Naive thymus-derived CD8-positive, alpha-beta T cell (primary cell): ENCODE data around the gene RER1. TPM values are rescaled to one million over a fixed set of nuclear protein-coding genes. Genes with fewer than 3 reads are reported as not detected.

ENCODE experiments used
- ATAC-seq, 2 donors: fragments of 150-1000 bp; cut with Tn5 transposase in 1 of 2; sonication (Bioruptor Pico), chemical (Tn5 transposase) in 1 of 2; 1 replicate in 1 of 2; 2 replicates in 1 of 2; pipeline ENCODE4 v1.10.0; 2021; ENCODE audit warnings: mild to moderate bottlenecking in 2 of 2, moderate library complexity in 2 of 2
- POLR2A ChIA-PET: fragments of 350-600 bp; sonication (Branson Sonifier 250); formaldehyde crosslinking; loops from one replicate; lab custom pipeline; 2021; ENCODE audit warnings: antibody characterized with exemption; lab: Charles Lee
- DNase-seq, 10 donors: peaks; one replicate each; pipeline versions ENCODE4 v3.0.0 to v3.0.0-alpha.2; 2020 to 2022
- H3K27ac Mint-ChIP-seq, 10 donors: one replicate each; pipeline ENCODE4 v1.8.0; 2020 to 2022; ENCODE audit warnings: mild to moderate bottlenecking in 10 of 10, mixed read lengths in 10 of 10, moderate library complexity in 4 of 10, inconsistent platforms in 1 of 10
- H3K27me3 Mint-ChIP-seq, 5 donors: one replicate each; pipeline ENCODE4 v1.8.0; 2021 to 2022; ENCODE audit warnings: mixed read lengths in 5 of 5
- H3K36me3 Mint-ChIP-seq, 3 donors: one replicate each; pipeline ENCODE4 v1.8.0; 2020 to 2022; ENCODE audit warnings: mixed read lengths in 3 of 3, mild to moderate bottlenecking in 2 of 3, inconsistent platforms in 1 of 3
- H3K4me1 Mint-ChIP-seq, 4 donors: one replicate each; pipeline ENCODE4 v1.8.0; 2021 to 2022; ENCODE audit warnings: mixed read lengths in 4 of 4
- H3K4me3 Mint-ChIP-seq, 10 donors: one replicate each; pipeline ENCODE4 v1.8.0; 2020 to 2022; ENCODE audit warnings: mild to moderate bottlenecking in 10 of 10, mixed read lengths in 10 of 10, moderate library complexity in 6 of 10, inconsistent platforms in 1 of 10
- H3K9me3 Mint-ChIP-seq, 9 donors: one replicate each; pipeline ENCODE4 v1.8.0; 2020 to 2022; ENCODE audit warnings: mixed read lengths in 9 of 9, mild to moderate bottlenecking in 3 of 9, inconsistent platforms in 1 of 9, moderate library complexity in 1 of 9
- polyA plus RNA-seq, 3 donors: library from polyadenylated mRNA; unstranded; fragments of 300-500 nt; fragmentation: Illumina TruSeq; gene quantifications; one replicate each; pipeline ENCODE4 v1.2.3, GENCODE V29; 2021
- total RNA-seq, 8 experiments: library from RNA in 2 of 8; stranded (reverse) in 2 of 8; gene quantifications; one replicate each; pipeline ENCODE4 v1.2.3 and lab custom pipeline; 2021 to 2026

Gene RER1
- total and polyA plus RNA-seq, 5 experiments from 2014 or later = 118 to 146 (median 131) TPM

DNA sequence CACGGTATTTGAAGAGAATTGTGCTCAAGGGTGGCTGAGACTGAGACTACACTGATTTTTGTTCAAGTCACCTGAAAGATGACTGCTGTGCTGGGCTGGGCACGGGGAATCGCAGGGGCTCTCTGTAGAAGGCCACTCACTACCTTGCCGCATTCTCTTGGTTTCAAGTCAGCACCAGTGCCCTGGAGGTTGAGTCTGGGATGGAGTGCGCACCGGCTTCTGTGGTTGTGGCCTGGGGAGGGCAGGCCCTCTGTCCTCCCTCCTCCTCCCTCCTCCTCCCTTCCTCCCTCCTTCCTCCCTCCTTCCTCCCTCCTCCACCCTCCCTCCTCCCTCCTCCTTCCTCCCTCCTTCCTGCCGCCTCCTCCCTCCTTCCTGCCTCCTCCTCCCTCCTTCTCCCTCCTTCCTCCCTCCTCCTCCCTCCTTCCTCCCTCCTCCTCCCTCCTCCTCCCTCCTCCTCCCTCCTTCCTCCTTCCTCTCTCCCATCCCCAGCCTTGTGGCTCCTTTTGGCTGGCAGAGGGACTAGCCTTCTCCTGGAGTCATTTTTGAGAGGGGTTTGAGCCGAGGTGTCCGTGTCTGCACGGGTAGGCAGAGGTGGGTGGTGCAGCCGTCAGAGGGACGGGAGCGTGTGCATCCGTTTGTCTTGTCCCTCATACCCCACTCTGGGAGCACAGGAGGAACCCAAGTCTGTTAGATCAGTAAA, 9.5 kb downstream of the RER1 start:
- ATAC-seq = no peak
- Mint-ChIP-seq H3K36me3 (peaks cover 0 to 82% (median 13%) of the 10 kb centered on the region in 3 donors), H3K9me3 (no peaks in the 10 kb centered on the region), H3K4me1 (peaks cover 8 to 31% (median 15%) of the 10 kb centered on the region in 4 donors), H3K4me3 (no peak overlapping the region), H3K27ac (peak overlapping the region in 4 of 10 donors; percentile 29 to 83 (median 44)), H3K27me3 (no peaks in the 10 kb centered on the region)
- POLR2A ChIA-PET = interaction anchor here (1.5 kb wide), 1 partner anchor 10 kb away, joined by 5 read pairs; the partner anchor contains the start of genes MORN1 and RER1
- DNase-seq = no peak

DNA sequence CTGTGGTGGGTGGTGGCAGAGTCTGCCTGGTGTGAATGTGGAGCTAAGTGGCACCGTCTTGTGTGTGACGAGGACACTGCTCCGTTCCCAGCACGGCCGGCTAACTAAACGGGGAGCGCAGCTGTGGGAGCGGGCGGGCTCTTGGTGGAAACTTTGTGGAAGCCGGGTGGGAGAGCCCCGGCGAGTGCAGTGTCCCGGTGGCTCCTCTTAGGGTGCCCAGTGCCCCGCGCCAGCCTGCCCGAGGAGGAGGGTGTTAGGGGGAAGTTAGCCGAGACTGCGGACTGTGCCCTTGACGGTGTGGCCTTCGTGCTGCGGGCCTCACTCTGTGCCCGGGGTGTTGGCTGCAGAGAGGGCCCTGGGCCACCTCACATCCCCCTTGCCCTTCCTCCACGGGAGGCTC, 10.8 kb downstream of the RER1 start:
- H3K9me3 Mint-ChIP-seq = no peaks in the 10 kb centered on the region
- POLR2A ChIA-PET = interaction anchor here (1.2 kb wide), 1 partner anchor 22 kb away, joined by 3 read pairs; no protein-coding TSS in a partner anchor
- DNase-seq (no peak), ATAC-seq (no peak)
- H3K4me3 Mint-ChIP-seq = no peak overlapping the region
- peaks cover 0 to 76% (median 10%) of the 10 kb centered on the region in 3 donors for H3K36me3 Mint-ChIP-seq
- H3K27me3 Mint-ChIP-seq = no peaks in the 10 kb centered on the region
- H3K4me1 Mint-ChIP-seq = peaks cover 8 to 26% (median 10%) of the 10 kb centered on the region in 4 donors
- H3K27ac Mint-ChIP-seq = peak overlapping the region in 6 of 10 donors; percentile 14 to 78 (median 58)

DNA sequence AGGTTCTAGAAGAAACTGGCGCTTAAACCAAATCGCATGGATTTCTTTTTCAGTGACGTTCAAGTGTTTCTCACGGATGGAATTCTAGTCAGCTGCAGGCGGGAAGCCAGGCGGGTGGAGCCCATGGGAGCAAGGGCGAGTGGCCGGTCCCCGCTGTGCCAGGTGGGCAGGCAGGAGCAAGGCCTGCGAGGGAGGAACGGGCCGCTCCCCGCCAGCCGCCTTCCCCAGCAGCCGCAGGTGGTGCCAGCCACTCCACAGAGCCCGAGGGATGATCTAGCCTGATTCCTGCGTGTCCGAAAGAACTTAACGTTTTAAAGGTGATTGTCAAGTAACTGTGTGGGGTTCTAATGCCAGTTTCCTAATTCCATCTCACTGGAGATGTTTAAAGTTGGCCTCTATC, 11.6 kb downstream of the RER1 start:
- POLR2A ChIA-PET = interaction anchor here (0.6 to 1.5 kb wide), 2 partner anchors 9 to 211 kb away, joined by 3 to 4 read pairs; no protein-coding TSS in a partner anchor
- no peak overlapping the region for H3K27ac Mint-ChIP-seq
- H3K4me1 Mint-ChIP-seq = peaks cover 8 to 30% (median 10%) of the 10 kb centered on the region in 4 donors

DNA sequence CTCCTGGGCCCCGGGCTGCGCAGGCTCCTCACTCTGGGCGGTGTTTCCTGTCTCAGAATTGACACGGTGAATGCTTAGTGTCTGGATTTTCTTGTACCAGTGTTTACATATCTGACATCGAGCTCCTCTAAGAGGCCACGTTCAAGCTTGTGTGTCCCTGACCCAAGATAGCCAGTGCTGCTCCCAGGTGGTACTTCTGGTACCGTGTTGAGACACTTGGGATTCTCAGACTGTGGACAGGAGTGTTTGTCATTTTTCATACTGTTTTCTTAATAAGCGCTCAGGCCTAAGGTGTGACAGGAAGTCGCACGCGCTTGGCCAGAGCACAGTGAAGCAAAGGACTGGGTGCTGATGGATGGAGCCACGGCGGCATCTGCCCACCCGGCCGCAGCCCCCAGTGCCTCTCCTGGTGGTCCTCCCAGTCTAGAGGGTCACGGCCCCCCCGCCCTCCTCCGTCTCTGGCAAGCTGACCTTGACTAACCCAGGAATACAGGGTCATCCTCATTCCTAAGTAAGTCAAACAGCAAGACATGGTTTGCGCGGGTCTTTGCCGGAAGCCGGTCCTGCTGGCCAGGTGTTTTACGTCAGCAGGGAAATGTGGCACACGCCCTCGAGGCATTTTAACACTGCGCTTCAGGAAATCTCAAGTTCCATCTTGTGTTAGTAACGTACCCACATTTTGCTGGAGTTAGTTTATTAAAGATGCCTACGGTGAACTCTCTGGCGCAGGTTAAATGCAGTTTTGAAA, 12.7 kb downstream of the RER1 start:
- no peaks in the 10 kb centered on the region for H3K27me3 Mint-ChIP-seq
- H3K9me3 Mint-ChIP-seq = no peaks in the 10 kb centered on the region
- H3K27ac Mint-ChIP-seq = peak overlapping the region in 3 of 10 donors; percentile 35 to 66 (median 40)
- H3K4me1 Mint-ChIP-seq = peaks cover 4 to 25% (median 8%) of the 10 kb centered on the region in 4 donors
- H3K4me3 Mint-ChIP-seq = no peak overlapping the region
- POLR2A ChIA-PET = interaction anchor here (1.5 kb wide), 1 partner anchor 10 kb away, joined by 4 read pairs; no protein-coding TSS in a partner anchor
- H3K36me3 Mint-ChIP-seq = peaks cover 0 to 66% (median 10%) of the 10 kb centered on the region in 3 donors
- ATAC-seq (no peak), DNase-seq (no peak)

More for the DNA sequence above, 11.6 kb downstream of the RER1 start:
- Mint-ChIP-seq H3K9me3 (no peaks in the 10 kb centered on the region), H3K27me3 (no peaks in the 10 kb centered on the region), H3K36me3 (peaks cover 0 to 77% (median 10%) of the 10 kb centered on the region in 3 donors), H3K4me3 (no peak overlapping the region)
- DNase-seq (no peak), ATAC-seq (no peak)

DNA sequence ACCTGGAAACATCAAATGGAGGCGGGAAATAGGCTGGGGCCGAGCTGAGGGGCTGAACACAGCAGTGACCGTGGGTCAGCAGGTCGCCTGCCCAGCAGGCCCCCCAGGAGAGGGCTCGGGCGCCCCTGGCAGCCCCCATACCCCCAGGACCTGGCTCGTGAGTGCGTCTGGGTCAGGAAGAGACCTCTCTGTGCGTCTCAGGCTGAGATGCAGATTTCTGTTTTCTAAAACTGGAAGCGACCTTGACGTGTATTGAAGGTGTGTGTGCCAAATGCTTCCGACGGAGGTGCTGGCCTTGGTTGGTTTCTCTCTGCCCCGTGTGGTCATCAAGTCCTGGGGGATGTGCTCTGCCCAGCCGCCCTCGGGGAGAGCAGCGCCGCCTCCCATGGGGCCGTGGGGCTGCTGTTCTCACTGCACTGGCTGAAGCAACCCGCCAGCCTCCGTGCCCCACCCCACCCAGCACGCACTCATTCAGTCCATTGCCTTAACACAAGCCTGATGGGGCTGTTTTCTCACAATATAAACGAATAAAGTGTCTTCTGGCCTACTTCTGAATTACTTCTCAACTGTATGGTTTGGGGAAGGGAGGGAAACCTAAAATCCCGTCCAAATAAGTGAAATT, 13.4 kb downstream of the RER1 start:
- H3K27me3 Mint-ChIP-seq = no peaks in the 10 kb centered on the region
- H3K4me1 Mint-ChIP-seq = peaks cover 2 to 23% (median 8%) of the 10 kb centered on the region in 4 donors
- H3K4me3 Mint-ChIP-seq = no peak overlapping the region
- POLR2A ChIA-PET = no interaction called here
- H3K36me3 Mint-ChIP-seq = peaks cover 0 to 60% (median 10%) of the 10 kb centered on the region in 3 donors
- H3K9me3 Mint-ChIP-seq = no peaks in the 10 kb centered on the region
- H3K27ac Mint-ChIP-seq = no peak overlapping the region
- DNase-seq (no peak), ATAC-seq (no peak)

DNA sequence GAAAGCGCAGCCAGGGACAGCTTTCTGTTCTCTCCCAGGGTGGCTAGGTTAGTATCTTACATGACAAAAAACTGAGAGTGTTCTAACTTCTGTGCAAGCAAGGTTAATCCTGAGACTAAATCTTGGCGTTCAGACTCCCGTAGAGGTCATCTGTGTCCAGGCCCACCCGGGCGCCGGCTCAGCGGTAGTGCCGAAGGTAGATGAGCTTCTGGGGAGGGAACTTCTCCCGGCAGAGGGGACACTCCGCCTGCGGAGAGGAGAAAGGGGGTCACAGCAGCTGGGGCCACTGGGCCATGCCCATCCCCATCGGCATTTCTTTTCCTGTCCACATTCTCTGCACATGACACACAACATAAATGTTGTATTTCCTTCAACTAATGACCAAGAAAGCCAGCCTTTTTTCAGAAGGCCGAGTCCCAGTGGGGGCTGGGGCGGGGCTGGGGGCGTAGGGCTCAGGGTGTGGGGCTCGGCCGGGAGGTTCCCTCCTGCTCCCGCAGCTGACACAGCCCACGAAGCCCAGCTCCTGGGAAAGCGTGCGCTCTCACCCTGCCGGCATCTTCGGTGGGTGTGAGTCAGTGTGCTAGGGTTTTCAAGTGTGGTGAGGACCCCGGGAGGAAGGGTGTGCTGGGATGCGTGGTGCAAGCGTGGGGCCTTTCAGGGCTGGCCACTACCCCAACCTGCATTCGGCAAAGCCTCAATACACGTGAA, 14.1 kb downstream of the RER1 start:
- no peak for ATAC-seq
- peaks cover 0 to 53% (median 7%) of the 10 kb centered on the region in 3 donors for H3K36me3 Mint-ChIP-seq

DNA sequence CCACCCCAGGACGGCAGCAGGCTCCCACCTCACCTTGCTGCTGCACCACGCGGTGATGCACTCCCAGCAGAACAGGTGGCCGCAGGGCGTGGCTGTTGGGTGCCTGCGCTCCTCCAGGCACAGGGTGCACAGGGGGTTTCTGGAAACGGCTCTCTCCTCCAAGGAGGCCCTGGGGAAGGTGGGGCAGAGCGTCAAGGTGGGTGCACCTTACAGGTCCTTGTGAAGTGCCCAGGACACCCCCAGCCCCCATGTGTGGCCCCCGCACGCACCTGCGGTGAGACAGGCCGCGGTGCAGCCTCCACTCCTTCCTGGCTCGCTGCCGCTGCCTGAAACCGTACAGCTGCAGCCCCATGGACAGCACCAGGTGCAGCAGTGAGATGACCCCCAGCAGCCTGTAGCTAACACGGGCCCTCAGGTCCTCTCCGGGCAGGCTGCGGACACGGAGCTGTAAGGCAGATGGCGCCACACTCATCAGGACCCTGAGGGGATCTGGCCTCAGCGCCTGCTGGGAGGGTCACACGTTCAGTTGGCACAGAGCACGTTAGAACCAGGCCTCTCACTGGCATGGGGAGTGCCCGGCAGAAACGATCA, 14.9 kb downstream of the RER1 start:
- H3K27ac Mint-ChIP-seq = peak overlapping the region in 2 of 10 donors; percentile 29 to 43
- no peaks in the 10 kb centered on the region for H3K27me3 Mint-ChIP-seq
- peaks cover 4 to 27% (median 8%) of the 10 kb centered on the region in 4 donors for H3K4me1 Mint-ChIP-seq
- H3K4me3 Mint-ChIP-seq = no peak overlapping the region
- no peaks in the 10 kb centered on the region for H3K9me3 Mint-ChIP-seq
- POLR2A ChIA-PET = interaction anchor here (1.0 kb wide), 2 partner anchors 14 to 19 kb away, joined by 3 to 4 read pairs; no protein-coding TSS in a partner anchor
- ATAC-seq = no peak
- peaks cover 0 to 49% (median 4%) of the 10 kb centered on the region in 3 donors for H3K36me3 Mint-ChIP-seq
- DNase-seq = no peak

More for the DNA sequence above, 14.1 kb downstream of the RER1 start:
- POLR2A ChIA-PET = interaction anchor here (0.6 kb wide), 1 partner anchor 10 kb away, joined by 3 read pairs; no protein-coding TSS in a partner anchor
- DNase-seq = no peak
- Mint-ChIP-seq H3K27ac (peak overlapping the region in 2 of 10 donors; percentile 20 to 71), H3K9me3 (no peaks in the 10 kb centered on the region), H3K27me3 (no peaks in the 10 kb centered on the region), H3K4me1 (peaks cover 2 to 24% (median 10%) of the 10 kb centered on the region in 4 donors), H3K4me3 (no peak overlapping the region)

DNA sequence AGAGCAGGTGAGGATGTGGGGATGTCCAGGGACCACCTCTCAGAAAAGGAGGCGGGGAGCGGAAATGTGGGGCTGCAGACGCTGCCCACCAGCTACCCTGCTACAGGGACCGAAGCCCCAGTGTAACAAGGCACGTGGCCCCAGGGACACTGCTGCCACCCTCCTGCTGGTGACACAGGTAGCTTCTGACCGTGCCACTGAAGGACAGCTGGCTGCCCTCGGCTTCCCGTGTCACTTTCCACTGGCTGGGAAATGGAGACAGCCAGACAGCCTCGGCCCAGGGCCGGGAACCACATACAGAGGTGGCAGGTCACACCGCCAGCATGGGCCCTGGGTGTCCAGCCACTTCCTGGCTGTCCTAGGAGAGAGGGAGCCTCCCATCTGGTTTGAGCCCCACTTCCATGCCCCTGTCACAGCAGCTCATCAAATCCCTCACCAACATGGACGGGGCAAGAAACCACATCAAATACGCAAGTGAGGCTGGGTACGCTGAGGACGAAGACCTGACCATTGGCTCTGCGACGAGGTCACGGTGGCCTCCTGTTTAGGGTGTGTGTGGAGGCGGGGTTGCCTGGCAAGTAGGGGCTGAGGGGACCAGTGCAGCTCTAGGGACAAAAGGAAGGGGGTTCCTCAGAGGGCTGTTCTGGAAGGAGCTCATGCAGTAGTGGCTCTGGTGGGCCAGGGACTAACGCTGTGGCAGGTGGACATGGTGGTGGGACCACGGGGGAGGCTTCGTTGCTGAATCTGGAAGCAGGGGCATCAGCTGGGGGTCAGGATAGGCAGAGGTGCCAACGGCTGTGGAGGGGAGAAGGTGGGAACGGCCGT, 15.7 kb downstream of the RER1 start:
- peaks cover 5 to 25% (median 6%) of the 10 kb centered on the region in 4 donors for H3K4me1 Mint-ChIP-seq
- no peaks in the 10 kb centered on the region for H3K9me3 Mint-ChIP-seq
- POLR2A ChIA-PET = interaction anchor here (0.7 to 1.0 kb wide), 3 partner anchors 8 to 19 kb away, joined by 3 to 4 read pairs (median 3); no protein-coding TSS in a partner anchor
- peak overlapping the region in 5 of 10 donors; percentile 37 to 72 (median 67) for H3K27ac Mint-ChIP-seq
- peak overlapping the region in 1 of 10 donors; percentile 48 for H3K4me3 Mint-ChIP-seq
- peaks cover 0 to 40% (median 2%) of the 10 kb centered on the region in 3 donors for H3K36me3 Mint-ChIP-seq
- DNase-seq (no peak), ATAC-seq (no peak)
- H3K27me3 Mint-ChIP-seq = no peaks in the 10 kb centered on the region

DNA sequence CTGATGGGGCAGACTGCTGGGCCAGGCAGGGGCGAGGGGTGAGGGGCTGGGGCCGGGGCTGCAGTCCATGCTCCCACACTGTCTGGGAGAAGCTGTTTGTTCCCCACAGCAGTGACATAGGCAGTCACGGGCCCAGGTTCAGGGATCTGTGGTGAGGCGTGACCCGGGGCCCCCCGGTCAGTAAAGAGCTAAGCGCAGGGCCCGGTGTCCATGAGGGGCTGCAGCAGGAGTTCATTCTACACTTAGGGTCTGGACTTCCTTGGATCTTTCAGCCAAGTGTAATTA, 16.3 kb downstream of the RER1 start:
- H3K4me1 Mint-ChIP-seq = peaks cover 5 to 26% (median 6%) of the 10 kb centered on the region in 4 donors
- peaks cover 0 to 35% (median 2%) of the 10 kb centered on the region in 3 donors for H3K36me3 Mint-ChIP-seq
- no peaks in the 10 kb centered on the region for H3K27me3 Mint-ChIP-seq
- H3K4me3 Mint-ChIP-seq = no peak overlapping the region
- H3K9me3 Mint-ChIP-seq = no peaks in the 10 kb centered on the region
- H3K27ac Mint-ChIP-seq = no peak overlapping the region
- ATAC-seq (no peak), DNase-seq (no peak)
- POLR2A ChIA-PET = interaction anchor here (0.5 to 0.7 kb wide), 2 partner anchors 9 to 219 kb away, joined by 3 read pairs; no protein-coding TSS in a partner anchor

DNA sequence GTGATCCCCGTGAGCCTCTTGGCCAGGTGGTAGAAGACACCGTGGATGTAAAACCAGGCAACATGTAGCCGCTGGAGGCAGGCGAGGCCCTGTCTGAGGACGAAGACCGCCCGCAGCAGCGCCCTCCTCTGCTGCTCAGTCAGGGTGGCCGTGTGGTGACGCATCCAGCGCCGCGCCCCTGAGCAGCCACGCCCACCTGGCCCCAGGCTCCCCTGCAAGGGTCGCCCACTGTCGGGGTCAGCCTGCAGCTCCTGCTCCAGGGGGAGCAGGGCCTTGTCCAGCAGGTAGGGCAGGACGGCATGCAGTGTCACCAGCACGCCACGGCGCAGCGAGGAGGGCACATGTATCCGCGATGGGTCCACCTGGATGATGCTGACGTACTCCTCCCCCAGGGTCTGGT, 16.8 kb downstream of the RER1 start:
- H3K36me3 Mint-ChIP-seq = peaks cover 0 to 30% (median 2%) of the 10 kb centered on the region in 3 donors
- H3K9me3 Mint-ChIP-seq = no peaks in the 10 kb centered on the region
- POLR2A ChIA-PET = interaction anchor here (0.5 kb wide), 1 partner anchor 219 kb away, joined by 3 read pairs; no protein-coding TSS in a partner anchor
- H3K4me1 Mint-ChIP-seq = peaks cover 5 to 26% (median 6%) of the 10 kb centered on the region in 4 donors
- ATAC-seq (no peak), DNase-seq (no peak)
- no peaks in the 10 kb centered on the region for H3K27me3 Mint-ChIP-seq
- no peak overlapping the region for H3K4me3 Mint-ChIP-seq
- H3K27ac Mint-ChIP-seq = peak overlapping the region in 1 of 10 donors; percentile 53
